T-helper 1 cell (primary cell): ENCODE measurements around the gene SOCS6.

ENCODE experiments used
- DNase-seq, 5 donors: peaks; one replicate each; pipeline ENCODE4 v3.0.0-alpha.2; 2012 to 2020

The SOCS6 gene

DNA sequence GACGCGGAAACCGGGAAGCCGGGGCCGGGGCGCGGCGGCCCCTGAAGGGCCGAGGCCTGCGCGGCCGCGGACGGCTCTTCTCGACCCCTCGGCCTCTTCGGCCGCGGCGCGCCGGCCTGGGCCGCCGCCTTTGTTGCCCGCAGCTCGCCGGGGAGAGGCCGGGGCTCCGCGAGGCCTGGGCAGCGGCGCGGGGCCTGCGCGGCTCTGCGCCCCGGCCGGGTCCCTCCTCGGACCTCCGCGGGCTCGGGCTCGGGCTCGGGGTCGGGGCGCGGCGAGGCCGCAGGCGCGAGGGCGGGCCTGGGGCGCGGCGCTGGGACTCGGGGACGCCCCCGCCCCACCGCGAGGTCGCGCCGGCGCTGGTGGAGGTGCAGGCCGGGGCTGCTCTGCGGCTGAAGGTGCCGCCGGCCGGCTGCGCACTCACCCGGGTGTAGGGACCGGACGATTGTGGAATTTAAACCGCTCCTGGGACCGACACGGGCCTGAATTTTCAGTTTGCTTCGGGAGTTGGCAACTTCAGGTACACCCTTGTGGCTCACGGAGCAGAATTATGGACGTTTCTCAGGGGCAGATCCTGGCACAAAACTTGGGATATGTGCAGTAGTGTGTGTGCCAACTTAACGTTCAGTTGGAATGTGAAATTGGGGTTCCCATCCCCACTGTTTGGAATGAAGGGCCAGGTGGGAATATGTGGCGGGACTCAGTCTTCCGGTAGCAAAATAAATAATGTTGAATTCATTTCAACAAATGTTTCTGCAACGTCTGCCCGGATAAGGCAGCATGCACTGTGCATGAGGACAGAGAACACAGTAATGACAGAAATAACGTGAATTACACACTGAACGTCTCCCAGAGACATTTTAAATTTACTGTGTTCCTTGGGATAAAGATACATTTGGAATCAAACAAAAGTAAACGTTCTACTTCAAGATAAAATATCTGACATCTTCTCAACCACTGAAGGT lies 787 bp downstream of the SOCS6 start:
- no peak for DNase-seq

DNA sequence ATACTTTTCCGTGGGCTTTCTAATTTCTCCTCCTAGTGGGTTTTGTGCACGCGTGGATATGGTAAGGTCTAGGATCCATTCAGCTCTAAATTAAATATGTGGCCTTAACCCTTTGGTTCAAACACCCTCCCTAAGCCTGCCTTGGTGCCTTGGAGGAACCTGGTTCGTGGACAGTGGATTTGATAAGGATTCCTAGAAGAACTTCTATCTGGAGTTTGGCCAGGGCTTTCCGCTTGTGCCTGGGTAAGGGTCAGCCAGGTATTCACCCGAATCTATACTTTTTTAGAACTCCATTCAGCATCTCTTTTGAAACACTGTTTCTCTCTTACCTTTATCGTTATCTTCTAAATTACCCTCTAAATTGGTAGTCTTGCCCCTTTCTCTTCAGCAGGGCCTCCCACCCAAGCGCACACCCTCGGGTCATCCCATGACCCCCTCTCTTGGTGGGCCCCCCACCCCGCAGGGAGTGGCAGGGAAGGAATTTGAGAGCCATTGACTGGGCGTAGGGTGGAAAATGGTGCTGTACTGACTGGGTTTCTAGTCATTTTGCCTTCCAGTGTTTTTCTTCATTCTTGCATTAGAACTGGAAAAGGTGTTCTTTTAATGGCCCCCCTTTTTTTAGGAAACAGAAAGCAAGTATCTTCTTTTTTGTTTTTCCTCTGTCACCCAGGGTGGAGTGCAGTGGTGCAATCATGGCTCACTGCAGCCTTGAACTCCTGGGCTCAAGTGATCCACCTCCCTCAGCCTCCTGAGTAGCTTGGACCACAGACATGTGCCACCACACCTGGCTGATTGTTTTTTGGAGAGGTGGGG lies 1.8 kb downstream of the SOCS6 start:
- DNase-seq: no peak

GRCh38 chr18:70291295-70291574 lies 2.4 kb downstream of the SOCS6 start:
- no peak for DNase-seq

GRCh38 chr18:70292628-70293027 lies 3.8 kb downstream of the SOCS6 start:
- DNase-seq: no peak

GRCh38 chr18:70293166-70293565 lies 4.3 kb downstream of the SOCS6 start:
- no peak for DNase-seq

GRCh38 chr18:70294471-70295191 lies 5.8 kb downstream of the SOCS6 start:
- no peak for DNase-seq

DNA sequence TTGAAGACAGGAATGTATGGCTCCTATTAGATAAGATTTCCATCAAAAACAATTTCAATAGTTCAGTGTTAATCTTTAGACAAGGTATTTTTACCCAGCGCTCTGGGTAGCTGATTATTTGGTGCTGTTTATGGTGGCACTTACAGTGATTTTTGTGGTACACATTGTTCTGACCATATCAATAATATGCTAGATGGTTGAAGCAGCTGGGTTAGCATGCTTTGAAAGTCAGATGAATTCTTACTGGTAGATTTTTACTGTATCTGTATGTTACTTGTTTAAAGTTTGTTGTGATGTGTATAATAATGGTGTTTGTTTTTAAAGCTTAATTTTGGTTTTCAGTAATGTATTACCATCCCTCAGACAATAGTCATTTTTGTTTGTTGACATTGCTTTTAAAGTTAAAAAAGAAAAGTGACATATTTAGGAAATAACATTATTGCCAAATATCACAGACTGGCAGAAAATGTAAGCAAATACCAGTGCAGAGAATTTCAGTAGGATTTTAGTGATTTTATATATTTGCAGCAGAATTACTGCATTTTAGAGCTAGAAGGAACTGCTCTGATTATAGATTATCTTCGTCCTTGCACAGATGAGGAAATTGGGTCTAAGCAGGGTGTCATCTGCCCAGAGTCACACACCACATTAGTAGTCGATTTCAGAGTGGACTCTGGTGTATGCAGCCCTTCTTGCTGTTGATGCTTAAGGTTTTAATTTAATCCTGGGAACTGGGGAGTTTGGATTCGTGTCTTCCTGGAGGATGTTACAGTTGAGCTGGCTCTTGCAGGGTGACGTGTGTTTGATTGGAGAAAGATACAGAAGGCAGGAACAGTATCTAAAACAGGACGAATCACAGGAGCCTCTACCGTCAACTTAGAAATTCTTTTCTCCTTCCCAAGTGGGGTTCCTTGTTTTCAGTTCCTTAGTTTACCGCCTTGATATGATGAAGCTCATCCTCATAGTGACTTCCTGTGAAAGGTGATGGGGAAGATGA lies 6.6 kb downstream of the SOCS6 start:
- no peak for DNase-seq

- DNase-seq: no peak
Measured at GRCh38 chr18:70296289-70296688, 7.4 kb downstream of the SOCS6 start.

- no peak for DNase-seq
Measured at GRCh38 chr18:70296781-70297180, 7.9 kb downstream of the SOCS6 start.

DNA sequence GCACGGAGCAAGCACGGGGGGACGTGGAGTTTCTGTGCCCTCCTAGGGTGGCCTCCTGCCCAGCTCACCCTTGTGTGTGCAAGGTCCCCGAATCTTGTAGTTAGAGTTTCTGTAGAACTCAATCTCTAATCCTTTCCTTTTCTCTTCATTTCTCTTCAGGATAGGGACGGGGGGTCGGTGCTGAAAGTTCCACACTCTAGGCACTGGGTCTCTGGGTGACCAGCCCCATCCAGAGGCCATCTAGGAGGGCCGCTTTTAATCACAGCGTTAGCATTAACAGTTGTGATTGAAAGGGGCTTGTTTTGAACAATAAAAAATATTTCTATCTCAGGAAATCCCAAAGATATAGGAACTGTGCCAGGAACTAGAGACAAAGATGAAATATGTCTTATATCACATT lies 10.5 kb downstream of the SOCS6 start:
- no peak for DNase-seq

- no peak for DNase-seq
Measured at GRCh38 chr18:70301667-70302066, 12.8 kb downstream of the SOCS6 start.

DNA sequence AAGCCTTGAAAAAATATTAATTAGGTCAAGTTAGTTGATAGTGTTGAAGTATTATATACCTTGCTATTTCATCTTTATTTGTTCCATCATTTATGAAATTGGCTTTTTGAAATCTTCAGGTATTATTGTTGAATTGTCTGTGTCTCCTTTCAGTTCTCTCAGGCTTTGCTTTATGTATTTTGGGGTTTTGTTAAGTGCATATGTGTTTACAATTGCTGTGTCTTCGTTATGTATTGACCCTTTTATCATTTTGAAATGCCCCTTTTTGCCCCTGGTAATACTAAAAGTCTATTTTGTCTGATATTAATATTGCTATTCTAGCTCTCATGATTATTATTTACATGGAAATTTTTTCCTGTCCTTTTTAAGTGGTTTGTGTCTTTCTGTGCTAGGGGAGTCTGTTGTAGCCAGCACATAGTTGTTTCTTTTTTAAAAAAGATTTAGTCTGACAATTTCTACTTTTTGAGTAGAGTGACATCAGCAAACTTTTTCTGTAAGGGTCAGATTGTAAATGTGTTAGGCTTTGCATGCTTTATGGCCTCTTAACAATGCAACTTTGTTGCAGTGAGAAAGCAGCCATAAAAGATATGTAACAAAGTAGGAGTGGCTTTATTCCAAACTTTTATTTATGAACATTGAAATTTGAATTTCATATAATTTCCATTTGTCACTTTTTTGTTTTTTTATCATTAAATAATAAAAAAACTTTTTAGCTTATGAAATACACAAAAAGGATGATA lies 19.9 kb downstream of the SOCS6 start:
- no peak for DNase-seq

DNA sequence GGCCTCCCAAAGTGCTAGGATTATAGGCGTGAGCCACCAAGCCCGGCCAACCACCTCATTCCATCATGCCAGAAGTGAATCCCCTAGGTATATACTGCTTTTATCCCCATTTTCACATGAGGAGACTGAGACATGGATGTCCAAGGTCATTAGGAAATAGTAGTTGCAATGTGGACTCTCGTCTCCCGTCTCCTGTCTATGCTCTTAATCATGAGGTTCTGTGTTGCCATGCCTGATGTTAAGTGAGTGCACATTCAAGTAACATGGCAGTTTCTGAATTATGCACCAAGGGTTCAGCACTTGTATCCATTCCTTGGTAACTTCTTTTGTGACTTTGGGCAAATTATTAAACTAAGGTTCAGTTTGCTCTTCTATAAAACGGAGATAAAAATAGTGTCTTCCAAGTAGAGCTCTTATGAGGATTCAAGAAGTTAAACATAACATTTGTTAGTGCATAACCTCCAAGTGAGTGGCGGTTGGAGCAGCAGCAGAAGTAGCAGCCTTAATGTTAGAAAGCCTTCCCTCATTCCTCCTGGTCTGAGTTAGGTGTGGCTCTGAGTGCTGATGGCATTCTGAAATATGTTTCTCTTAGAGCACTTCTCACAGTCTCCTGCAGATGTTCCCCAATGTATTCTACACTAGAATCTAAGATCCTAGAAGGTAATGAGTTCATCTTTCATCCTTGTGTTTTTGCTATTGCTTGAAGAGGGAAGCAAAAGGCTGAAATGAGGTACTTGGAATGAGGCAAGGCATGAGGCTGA lies 21.9 kb downstream of the SOCS6 start:
- DNase-seq: no peak

GRCh38 chr18:70311726-70312125 lies 22.9 kb downstream of the SOCS6 start:
- DNase-seq: no peak

DNA sequence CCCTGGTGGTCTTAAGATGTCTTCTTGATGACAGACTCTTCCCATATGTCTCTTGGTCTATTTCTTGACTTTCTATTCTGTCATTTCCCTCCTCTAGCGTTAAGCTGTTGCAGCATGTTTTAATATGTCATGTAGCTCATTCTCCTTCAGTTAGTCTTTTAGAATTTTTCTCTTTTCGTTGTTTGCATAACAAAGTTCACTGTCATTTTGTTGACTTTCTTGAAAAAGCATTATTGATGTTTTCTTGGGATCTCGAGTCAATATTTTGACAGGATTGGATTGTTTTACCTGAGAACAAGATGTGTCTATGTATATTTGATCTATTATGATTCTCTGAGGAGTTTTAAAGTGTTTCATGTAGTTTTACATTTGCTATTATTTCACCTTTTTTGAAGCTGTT lies 24.8 kb downstream of the SOCS6 start:
- no peak for DNase-seq

DNA sequence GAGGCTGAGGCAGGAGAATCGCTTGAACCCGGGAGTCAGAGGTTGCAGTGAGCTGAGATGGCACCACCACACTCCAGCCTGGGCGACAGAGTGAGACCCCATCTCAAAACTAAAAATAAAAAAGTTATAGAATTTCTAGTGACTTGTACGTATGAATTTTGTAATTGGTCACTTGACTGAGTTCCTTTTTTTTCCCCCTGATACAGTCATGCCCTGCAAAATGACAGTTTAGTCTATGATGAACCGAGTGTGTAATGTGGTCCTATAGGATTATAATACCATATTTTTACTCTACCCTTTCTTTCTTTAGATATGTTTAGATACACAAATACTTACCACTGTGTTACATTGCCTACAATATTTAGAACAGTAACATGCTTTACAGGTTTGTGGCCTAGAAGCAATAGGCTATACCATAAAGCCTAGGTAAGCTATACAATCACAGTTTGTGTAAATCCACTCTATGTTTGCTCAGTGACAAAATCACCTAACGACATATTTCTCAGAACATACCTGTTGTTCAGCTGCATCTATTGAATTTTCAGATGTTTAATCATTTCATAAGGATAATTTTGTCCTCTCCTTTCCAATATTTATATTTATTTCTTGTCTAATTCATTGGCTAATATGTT lies 25.4 kb downstream of the SOCS6 start:
- no peak for DNase-seq

DNA sequence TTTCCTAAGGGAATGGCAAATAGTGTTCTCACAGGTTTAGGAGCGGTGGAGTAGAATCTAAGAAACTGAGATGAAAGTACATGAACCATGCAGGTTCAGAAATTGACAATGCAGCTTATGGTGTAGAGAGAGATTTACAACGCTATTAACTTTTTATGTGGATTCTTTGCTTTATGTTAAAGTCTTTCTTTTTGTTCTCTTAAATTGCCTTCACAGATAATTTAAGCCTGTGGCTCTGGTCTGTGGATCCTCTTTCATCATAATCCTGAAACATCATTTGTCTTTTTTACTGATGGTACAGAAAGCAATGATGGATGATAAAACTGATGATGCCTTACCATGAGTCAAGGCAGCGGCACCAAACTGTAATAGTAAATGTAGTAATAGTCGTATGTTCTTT lies 30.3 kb downstream of the SOCS6 start:
- no peak for DNase-seq

- no peak for DNase-seq
Measured at GRCh38 chr18:70321616-70322015, 32.8 kb downstream of the SOCS6 start.

DNA sequence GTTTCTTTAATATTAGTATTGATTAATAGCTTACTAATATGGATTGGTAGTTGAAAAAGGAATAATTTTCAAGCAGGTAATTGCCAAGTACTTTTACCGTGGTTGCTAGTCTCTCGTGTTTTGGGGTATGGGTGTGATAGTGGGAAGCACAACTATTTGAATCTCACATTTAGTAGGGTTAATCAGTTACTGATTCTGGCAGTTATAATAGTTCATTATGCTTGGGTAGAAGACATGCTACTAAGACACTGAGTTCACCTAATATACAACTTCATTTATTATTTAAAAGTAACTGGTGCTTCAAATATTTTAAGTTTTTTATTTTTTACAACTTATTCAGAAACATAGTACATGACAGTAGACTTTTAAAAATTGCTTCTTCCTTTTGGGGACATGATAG lies 33.5 kb downstream of the SOCS6 start:
- no peak for DNase-seq

- no peak for DNase-seq
Measured at GRCh38 chr18:70322928-70323327, 34.1 kb downstream of the SOCS6 start.
